GM18870 (cell line): ENCODE measurements around the gene DDX41.
A peak's percentile ranks its signal among the peaks of the same experiment; 100 is the strongest.
"Not testable (repeated sequence)": the region's sequence is repeated elsewhere in the genome, so short reads cannot be mapped to it uniquely, and the experiment has no call there.

Experiments used
- ATAC-seq: cut with Tn5 transposase; IDR thresholded peaks from one replicate; pipeline ENCODE4 v1.9.1; 2021; ENCODE audit warnings: moderate library complexity; ENCODE audit not compliant: unreplicated experiment

Gene DDX41

DNA sequence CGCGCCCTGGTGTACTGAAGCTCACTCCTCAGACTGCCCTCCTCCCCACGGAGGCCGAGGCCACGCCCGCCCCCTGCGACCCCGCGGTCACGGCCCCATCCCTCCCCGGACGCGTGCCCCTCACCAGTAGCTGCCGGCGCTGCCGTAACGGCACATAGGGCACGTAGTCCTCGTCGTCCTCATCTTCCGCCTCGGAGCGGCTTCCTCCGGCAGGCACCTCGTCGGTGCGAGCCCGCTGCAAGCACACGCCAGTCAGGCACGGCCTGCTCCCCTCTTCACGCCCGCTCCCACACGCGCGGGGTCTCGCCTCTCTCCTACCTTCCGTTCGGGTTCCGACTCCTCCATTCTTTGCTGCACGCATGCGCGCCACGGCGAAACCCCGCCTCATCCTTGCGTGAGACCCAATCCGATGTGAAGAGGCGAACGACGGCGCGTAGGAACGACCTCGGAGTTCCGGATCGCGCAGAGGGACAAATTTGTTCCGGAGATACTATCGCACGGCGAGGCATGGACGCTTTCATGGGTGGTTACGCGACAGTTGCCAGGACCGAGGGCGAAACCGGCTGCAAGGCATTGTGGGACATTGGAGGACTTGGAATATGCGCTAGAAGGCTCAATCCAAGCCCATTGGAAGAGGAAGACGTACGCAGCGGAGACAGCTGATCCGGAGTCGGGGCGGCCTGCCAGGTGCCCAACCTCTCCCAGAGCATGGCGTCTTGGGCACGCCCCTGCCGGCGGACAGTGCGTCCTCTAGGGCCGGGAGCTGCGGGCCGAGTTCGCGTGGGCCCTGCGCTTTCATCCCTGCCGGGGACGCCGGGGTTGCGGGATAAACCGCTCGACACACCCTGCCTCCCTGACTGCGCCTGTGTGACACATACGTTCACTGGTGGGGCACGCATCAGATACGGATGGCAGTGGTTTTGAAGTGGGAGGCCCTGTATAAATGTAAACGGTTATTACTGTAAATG lies at the start of gene DDX41:
Gene DDX41, minus strand, starts transcription at position 361 of the 968 bp plus-strand sequence. Its CDS starts 16 bp downstream, at position 345.
- ATAC-seq, result peak; percentile 81

DNA sequence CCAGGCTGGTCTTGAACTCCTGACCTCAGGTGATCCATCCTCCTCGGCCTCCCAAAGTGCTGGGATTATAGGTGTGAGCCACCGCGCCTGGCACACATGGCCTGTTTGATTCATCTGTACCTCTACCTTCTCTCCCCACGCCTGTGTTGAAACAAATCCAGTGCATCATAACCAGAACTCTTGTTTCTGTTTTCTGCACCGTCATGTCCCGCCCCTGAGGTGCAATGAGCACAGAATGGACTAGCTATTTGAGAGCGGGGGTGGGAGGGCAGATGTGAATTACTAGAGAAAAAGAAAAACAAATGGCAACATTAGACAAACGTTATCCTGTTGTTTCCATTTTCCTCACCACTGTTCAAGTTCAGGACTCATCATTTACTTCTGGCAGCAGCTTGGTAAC lies 48.3 kb upstream of the DDX41 start:
- no peak for ATAC-seq

DNA sequence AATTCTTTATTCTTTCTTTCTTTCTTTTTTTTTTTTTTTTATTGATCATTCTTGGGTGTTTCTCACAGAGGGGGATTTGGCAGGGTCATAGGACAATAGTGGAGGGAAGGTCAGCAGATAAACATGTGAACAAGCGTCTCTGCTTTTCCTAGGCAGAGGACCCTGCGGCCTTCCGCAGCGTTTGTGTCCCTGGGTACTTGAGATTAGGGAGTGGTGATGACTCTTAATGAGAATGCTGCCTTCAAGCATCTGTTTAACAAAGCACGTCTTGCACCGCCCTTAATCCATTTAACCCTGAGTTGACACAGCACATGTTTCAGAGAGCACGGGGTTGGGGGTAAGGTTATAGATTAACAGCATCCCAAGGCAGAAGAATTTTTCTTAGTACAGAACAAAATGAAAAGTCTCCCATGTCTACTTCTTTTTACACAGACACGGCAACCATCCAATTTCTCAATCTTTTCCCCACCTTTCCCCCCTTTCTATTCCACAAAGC lies 42.7 kb upstream of the DDX41 start:
- ATAC-seq, result not testable (repeated sequence)

DNA sequence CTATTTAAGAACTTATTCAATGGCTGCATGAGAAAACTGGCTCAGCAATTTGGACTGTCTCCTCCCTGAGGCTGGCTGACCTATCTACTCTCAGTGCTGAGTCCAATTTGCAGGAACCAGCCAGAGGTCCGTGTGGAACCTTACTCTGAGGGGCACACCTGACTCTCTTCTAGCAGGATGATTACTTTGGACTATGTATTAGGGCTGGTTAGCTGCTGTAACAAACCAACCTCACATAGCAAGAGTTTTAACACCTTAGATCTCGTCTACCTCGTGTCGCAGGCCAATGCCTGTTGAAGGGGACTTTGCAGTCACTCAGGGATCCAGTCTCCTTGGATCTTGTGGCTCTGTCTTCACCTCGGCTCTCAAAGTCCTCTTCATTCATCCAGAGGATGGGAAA lies 41.0 kb upstream of the DDX41 start:
- no peak for ATAC-seq

DNA sequence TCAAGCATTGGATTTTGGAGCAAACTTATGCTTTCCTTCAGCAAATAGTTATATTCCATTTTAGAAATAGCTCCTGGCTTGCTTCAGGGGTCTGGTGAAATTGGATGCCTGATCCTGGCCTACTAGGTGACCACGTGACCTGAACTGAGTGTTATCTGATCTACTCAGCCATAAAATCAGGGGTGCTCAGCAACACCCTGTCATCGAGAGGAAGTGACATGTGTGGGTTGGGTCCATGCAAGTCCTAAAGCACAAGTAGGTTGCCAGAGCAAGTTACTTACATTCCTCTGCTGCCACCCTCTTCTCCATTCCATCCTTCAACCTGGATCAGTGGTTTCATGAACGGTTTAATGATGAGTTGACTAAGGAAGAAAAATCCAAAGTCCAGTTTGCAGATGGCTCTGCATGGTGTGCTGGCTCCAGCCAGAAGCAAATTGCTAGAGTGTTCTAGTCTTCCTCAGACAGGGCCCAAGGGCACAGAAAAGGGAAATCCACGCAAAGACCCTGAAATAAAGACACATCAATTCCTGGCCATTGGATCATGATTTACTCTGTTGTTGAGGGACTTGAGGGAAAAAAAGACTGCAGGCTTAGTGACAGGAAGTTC lies 40.4 kb upstream of the DDX41 start:
- no peak for ATAC-seq

DNA sequence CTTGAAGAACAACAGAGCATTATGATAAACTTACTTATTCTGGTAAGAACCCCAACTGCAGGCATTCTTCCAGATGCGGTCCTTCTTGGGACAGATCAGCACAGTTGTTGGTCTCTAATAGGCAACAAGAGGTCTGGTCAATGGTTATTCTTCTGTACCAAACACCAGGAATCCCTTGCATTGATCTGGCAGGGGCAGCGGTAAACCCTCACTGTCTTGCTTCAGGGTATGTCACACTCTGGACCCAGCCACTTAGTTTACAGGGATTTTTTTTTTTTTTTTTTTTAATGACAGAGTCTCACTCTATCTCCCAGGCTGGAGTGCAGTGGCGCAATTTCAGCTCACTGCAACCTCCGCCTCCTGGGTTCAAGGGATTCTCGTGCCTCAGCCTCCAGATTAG lies 38.9 kb upstream of the DDX41 start:
- ATAC-seq, result no peak

DNA sequence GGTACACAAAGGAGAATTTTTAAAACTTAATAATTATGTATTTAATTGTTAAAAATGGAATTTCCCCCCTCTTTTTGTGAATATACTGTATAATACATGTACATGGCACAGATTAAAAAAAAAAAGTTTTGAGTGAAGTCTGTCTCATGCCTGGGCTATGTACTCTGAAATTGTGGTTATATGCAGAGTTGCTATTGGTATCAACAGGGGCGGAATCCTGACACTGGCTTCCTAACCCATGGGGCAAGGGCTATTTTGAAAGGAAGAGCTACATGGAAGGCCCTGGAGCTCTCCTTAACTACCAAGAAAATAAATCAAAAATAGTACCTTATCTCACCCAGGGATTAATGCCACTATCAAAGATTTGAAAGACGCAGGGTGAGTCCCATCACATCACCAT lies 38.5 kb upstream of the DDX41 start:
- no peak for ATAC-seq

DNA sequence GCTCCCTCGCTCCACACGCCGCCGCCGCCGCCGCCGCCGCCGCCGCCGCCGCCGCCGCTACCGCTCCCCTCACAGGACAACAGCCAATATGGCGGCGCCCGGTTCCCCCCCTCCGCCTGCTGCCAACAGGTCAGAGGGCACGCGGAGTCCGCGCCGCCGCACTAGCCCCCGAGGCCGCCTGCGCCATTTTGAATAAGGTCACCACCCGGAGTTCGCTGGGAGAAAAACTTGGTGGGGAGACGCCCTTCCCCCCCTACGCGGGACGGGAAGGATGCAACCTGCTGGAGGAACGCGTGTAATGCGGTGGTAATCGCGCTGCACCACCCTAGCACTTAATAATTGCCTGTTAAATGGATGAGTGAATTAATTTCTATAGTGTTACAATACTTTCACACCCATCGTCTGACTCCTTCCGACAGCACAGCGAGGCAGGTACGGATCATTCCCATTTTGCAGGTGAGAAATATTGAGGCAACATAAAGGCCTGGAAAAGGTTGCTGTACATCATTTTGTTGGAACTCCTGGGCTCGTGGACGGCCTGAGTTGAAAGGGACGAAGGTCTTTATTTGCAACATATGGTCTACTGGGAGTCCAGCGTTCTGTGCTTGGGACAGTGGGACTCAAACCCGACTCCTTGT lies 37.8 kb upstream of the DDX41 start, which contains the start of gene FAM193B:
Gene FAM193B, minus strand, starts transcription at position 90 of the 638 bp plus-strand sequence. CDS start 105 bp downstream, outside the sequence.
- ATAC-seq, result peak; percentile 72

DNA sequence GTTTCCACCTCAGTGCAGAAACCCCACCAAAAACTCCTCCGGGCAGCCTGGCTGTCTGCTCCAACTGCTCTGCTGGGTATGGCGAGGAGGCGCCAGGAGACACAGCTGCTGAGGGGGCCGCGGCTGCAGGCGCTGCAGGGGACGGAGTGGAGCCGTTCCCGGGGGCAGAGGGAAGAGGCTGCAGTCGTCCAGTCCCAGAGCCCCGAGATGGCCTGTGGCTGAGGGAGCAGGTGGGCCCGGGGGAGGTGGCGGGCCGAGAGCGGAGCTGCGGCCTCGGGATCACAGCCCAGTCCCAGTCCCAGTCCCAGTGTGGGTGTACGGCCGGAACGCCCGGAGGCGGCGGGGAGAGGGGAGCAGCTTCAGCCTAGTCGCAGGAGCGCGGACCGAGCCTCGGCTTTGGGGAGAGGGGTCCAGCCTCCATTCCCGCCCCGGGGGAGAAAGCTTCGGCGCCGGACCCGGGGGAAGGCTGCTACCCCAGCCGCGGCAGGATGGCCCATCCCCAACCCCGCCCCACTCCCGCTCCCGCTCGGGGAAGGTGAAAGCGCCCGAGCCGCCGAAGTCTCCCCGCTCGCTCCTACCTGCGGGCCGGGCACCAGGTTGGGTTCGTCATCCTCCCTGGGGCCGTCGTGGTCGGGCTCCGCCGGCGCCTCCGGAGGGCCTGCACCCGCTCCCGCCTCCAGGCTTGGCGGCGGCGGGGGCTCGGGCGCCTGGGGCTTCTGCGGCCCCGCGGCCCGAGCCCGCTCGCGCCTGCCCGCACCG lies 37.1 kb upstream of the DDX41 start:
- peak; percentile 15 for ATAC-seq

DNA sequence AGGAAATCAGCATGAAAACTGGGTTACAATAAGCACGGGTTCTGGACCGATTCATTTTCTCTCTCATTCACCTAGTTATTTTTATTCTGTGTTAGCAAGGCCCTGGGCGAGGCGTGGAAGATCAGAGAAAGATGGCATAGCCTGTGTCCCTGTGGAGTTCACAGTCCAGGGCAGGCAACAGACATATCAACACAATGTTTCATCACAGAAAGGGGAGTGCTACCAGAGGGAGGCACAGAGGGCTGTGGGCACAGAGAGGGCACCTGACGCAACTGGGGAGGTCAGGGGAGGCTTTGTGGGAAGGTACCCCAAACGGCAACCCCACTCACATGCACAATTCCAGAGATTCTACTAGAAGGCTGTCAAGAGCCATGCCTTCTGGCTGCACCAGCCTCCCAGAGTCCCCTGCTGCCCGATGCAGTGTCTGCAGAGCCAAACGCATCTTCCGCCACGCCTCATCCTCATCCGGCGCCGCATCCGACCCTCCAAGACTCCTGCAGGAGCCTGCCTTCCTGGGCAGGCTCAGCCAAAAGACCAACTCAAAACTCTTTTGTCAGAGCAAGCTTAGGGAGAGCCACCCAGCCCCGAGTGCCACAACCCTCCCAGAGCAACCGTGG lies 36.2 kb upstream of the DDX41 start:
- ATAC-seq, result no peak

DNA sequence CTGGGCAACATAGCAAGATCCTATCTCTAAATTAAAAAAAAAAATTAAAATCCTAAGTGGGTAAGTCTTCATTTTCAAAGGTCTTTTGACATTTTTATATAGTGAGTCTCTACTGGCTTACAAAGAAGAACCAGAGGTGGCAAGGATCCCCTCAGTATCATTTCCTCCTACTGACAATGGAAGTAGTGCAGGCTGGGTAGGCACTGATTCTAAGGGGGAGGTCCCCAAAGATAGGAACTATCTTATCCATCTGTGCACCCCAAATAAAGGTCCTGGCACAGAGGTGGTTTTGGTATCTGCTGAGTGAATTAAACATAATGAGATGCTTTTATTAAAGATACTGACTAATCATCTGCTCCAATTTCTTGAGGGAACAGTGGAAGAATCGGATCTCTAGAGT lies 33.4 kb upstream of the DDX41 start:
- ATAC-seq, result no peak

DNA sequence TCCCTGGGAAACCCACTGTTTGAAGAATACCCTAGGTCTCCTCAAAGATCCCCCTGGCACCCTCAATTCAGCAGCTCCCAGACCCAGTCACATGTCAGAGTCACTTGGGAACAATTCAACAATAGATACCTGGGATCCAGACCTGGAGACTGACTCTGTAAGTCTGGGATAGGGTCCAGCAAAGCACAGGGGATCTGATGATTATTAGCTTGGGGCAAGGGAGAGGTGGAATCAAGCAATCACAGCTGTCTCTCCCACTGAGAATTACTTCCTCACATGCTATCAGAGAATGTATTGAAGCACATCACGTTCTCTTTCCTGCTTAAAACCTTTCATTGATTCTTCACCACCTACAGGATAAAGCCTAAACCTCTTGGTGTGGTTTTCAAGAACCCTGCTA lies 31.7 kb upstream of the DDX41 start:
- ATAC-seq, result no peak

DNA sequence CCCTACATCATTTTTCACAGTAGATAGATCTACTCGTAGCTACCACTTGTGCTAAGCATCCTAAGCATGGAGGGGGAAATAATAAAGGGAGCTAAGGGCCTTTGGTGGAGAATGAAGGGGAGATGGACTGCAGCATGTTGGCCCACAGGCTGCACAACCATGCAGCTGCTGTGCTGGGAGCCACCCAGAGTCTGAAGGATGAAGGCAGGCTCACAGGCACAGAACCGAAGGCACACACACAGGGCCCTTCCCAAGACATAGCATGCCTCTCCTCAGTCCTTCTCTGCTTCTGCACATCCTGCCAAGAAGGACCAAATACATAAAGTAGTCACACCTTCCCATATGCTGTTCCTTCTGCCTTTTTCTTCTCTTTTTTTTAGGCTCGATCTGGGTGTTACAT lies 31.0 kb upstream of the DDX41 start:
- ATAC-seq, result no peak

DNA sequence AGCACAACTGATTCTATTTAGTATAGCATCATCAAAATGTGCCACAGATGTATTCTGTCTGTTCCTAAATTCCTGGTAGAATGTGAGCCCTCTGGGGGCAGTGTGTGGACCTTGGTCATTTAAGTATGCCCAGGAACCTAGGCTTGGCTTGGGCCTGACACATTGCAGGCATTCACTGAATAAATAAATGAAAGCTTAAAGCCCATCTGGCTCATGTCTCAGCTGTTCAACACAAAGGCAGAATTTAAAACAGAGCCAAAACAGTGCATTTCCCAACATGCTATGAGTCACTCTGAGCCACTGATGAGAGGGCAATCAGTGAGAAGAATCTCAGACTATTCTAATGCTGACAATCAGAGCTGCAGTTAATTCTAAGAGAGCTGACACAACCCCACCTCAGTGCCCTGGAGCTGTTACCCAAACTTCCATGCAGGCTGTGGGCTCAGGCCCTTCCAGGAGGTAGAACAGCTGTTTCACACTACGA lies 29.5 kb upstream of the DDX41 start:
- no peak for ATAC-seq

DNA sequence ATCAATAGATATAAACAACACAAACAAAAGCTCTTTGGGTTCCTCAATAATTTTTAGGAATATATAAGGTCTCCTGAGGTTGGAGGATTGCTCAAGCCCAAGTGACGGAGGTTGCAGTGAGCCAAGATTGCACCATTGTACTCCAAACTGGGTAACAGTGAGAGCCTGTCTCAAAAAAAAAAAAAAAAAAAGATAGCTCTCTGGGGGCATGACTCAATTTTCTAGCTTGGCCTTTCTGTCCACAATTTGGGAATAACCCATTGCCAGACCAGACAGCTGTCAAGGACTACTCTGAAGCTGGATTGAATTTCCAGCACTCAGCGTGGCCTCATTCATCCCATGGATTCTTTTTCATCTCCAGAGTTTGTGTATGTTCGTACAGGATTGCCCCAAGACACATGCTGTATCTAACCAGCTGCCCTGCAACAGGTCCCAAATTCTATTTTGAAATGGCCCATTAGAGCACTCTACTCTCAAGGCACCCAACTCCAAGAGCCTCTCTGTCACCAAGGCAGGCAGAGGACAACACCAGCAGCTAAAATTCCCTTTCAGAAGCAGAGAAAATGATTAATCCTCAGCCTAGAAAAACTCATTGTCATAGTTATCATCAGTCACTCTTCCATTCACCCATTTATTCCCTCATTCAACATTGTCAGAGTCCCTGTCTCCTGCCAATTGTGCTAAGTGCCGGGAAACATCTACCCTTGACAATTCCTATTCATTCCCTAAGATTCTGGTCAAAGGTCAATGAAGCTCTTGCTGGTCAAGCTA lies 28.9 kb upstream of the DDX41 start:
- no peak for ATAC-seq

DNA sequence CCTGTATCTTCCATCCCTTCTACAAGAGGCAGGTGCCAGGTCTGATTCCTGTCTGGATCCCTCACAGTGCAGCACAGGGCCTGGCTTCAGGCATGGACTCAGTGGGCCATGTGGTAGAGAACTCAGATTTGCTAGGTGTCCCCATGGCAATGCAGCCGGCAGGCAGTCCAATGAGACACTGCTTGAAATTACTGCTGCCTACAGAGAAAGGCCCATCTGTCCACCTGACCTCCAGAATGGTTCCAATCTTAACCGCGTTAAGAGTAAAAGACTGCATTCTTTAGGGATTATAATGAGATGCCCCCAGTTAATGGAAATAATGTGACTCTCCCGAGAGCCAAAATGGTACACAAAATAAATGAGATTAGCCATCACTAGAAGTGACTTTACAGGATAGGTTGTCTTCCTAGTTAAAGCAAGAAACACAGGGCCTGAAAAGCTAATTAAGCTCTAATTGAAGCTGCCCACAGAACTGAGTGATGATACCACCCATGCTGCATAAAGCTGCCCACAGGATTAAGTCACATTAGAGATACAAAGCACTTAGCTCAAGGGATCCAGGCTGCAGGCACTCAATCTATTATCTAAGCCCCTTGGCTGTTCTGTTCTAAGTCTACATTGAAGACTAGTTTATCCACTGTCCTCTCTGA lies 26.2 kb upstream of the DDX41 start:
- ATAC-seq, result no peak

DNA sequence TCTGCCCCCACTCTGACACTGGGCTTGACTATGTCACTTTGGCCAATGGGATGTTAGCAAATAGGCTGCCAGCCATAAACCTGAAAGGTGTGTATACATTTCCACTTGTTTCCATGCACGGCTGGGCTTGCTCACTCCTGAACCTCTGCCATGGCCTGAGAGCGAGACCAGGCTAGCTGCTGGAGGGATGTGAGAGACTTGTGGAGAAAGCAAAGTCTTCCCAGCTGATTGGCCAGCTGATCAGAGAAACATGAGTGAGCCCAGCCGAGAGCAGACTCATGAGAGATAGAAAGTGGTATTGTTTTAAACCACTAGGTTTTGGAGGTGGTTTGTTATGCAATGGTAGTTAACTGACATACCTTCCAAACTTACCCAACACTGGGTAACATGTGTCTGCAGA lies 23.7 kb upstream of the DDX41 start:
- no peak for ATAC-seq

DNA sequence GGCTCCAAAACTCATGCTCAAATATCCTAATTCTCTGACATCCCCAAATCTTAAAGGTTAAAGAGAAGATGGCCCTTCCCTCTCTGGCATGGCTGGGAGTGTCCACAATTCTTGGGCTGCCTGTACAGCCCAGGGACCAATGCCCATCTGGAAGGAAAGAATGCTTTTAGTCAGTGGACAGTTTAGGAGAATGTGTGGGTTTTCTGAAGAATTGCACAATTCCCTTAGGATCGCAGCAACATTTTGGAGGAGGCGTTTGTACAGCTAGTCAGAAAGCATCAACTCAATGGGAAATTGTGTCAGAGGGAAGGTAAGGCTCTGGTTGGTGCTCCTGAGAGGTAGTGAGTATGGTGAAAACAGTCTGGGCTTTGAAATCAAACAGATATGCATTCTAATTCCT lies 22.6 kb upstream of the DDX41 start:
- ATAC-seq, result no peak

DNA sequence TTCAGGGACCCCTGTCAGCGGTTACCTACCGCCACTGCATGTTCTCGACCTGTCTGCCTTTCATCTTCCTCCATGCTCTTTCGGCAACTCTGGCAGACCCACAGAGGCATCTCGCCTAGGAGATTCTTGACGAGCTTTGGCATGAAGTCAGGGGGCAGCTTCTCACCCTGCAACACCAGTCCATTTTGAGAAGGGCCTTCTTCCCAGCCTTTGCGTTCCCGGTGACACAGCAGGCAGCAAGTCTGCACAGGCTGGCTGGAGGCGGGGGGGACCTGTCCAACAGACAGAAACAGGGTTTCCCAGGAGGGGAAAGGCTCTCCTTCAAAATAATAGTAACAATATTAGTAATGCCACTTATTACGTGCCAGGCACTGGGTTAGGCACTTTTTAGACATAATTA lies 22.1 kb upstream of the DDX41 start:
- no peak for ATAC-seq
